MCF 10A (cell line): Measurements from ENCODE around the gene STAT6. TPM values are rescaled to one million over a fixed set of nuclear protein-coding genes. Genes with fewer than 3 reads are reported as not detected.

ENCODE experiments used
- BruUV-seq: library from RNA; stranded (reverse); fragments of 400-500 nt; replicated peaks from 2 replicates; lab custom pipeline; 2021; lab: Mats Ljungman, UMichigan
- CTCF ChIA-PET: fragments of 300-600 bp; sonication (Branson Sonifier 250); formaldehyde crosslinking; extraction: SDS; loops from one replicate; lab custom pipeline; 2021; ENCODE audit warnings: antibody characterized with exemption, inconsistent platforms; lab: Yijun Ruan, JAX
- POLR2A ChIA-PET: fragments of 300-600, 350-650 bp; sonication (Branson Sonifier 250); formaldehyde crosslinking; extraction: SDS; loops from one replicate; lab custom pipeline; 2020; ENCODE audit warnings: antibody characterized with exemption, inconsistent platforms; lab: Yijun Ruan, JAX
- DNase-seq: peaks from one replicate; pipeline ENCODE4 v3.0.0-alpha.2; 2018; ENCODE audit not compliant: unreplicated experiment
- H3K27ac Mint-ChIP-seq: one replicate; pipeline ENCODE4 v1.8.0; 2022; ENCODE audit warnings: mild to moderate bottlenecking, low read depth, mixed read lengths; ENCODE audit not compliant: unreplicated experiment
- H3K27me3 Mint-ChIP-seq: one replicate; pipeline ENCODE4 v1.8.0; 2022; ENCODE audit warnings: mixed read lengths; ENCODE audit not compliant: insufficient read depth, unreplicated experiment
- H3K36me3 Mint-ChIP-seq: one replicate; pipeline ENCODE4 v1.8.0; 2022; ENCODE audit warnings: mild to moderate bottlenecking, moderate library complexity, mixed read lengths; ENCODE audit not compliant: insufficient read depth, unreplicated experiment
- H3K4me1 Mint-ChIP-seq: one replicate; pipeline ENCODE4 v1.8.0; 2022; ENCODE audit warnings: mixed read lengths; ENCODE audit not compliant: insufficient read depth, unreplicated experiment
- H3K4me3 Mint-ChIP-seq: one replicate; pipeline ENCODE4 v1.8.0; 2022; ENCODE audit warnings: mild to moderate bottlenecking, moderate library complexity, mixed read lengths; ENCODE audit not compliant: unreplicated experiment
- H3K9me3 Mint-ChIP-seq: one replicate; pipeline ENCODE4 v1.8.0; 2022; ENCODE audit warnings: mixed read lengths; ENCODE audit not compliant: unreplicated experiment
- intact Hi-C: fragments of 100-400 bp; cut with micrococcal nuclease; formaldehyde crosslinking; loops from 2 replicates; pipeline ENCODE4 v1.14.1; 2022
- total RNA-seq: library from RNA; stranded (reverse); gene quantifications from 2 replicates; pipeline ENCODE4 v1.2.3, GENCODE V29; 2022
- TF ChIP-seq, protein P1 (sequence below): fragments of 200-600 bp; IDR thresholded peaks from one replicate; pipeline ENCODE4 v1.8.0; 2022; ENCODE audit warnings: antibody characterized with exemption, mild to moderate bottlenecking; ENCODE audit not compliant: unreplicated experiment

STAT6 gene
- total RNA-seq, 1 experiment from 2014 or later, result 99.7 TPM

DNA sequence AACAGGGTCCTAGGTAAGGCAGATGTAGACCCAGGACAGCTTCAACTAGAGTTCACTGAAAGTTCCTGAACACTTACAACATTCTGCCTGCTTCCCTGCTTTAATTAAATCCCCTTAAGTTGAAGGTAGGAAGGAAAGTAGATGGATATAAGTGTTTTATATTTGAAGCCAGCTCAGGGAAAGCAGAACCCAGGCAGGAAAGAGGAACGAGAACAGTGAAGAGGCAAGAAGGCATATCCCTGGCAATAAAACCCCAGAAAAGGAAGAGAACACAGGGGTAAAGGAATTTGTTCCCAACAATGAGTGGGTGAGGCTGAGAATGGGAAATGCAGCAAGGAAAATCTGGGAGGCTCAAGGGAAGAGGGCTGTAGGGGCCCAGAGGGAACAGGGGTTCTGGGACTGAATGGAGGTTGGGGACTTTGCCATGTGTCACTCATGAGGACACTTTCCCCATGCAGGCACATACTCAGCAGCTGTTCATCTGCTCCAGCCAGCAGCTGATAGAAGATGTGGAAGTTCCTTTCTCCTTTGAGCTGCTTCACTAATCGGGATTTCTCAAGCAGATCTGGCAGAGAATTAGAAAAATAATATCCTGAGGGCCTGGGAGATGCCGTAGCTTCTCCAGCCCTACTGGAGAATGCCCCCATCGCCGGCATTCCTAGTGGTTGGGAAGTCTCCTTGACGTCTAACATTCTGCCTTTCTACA lies 64.9 kb downstream of the STAT6 start:
- ChIA-PET POLR2A (interaction anchor here (0.7 kb wide), 1 partner anchor 57 kb away, joined by 3 read pairs; no protein-coding TSS in a partner anchor), CTCF (interaction anchor here (6.9 kb wide), 1 partner anchor 14 kb away, joined by 82 read pairs; no protein-coding TSS in a partner anchor)
- no peaks in the 10 kb centered on the region for H3K36me3 Mint-ChIP-seq
- no TSS peak for BruUV-seq
- TF ChIP-seq, protein P1, sequence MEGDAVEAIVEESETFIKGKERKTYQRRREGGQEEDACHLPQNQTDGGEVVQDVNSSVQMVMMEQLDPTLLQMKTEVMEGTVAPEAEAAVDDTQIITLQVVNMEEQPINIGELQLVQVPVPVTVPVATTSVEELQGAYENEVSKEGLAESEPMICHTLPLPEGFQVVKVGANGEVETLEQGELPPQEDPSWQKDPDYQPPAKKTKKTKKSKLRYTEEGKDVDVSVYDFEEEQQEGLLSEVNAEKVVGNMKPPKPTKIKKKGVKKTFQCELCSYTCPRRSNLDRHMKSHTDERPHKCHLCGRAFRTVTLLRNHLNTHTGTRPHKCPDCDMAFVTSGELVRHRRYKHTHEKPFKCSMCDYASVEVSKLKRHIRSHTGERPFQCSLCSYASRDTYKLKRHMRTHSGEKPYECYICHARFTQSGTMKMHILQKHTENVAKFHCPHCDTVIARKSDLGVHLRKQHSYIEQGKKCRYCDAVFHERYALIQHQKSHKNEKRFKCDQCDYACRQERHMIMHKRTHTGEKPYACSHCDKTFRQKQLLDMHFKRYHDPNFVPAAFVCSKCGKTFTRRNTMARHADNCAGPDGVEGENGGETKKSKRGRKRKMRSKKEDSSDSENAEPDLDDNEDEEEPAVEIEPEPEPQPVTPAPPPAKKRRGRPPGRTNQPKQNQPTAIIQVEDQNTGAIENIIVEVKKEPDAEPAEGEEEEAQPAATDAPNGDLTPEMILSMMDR, result no peak
- H3K27ac Mint-ChIP-seq, result no peak overlapping the region
- intact Hi-C loops, result no loop called here
- H3K27me3 Mint-ChIP-seq, result peaks cover 33% of the 10 kb centered on the region
- DNase-seq, result no peak
- no peaks in the 10 kb centered on the region for H3K4me1 Mint-ChIP-seq
- no peaks in the 10 kb centered on the region for H3K9me3 Mint-ChIP-seq
- no peak overlapping the region for H3K4me3 Mint-ChIP-seq

Other genes with a start within 250 kb of the STAT6 start
- gene SDR9C7, start 177.0 kb downstream of the STAT6 start, total RNA-seq, result not detected in 2 replicates
- gene RDH16, start 153.8 kb downstream of the STAT6 start, total RNA-seq, result 0.10 and 0.16 TPM in 2 replicates
- gene ZBTB39, start 104.8 kb downstream of the STAT6 start, total RNA-seq, result 5.2 and 6.2 TPM in 2 replicates
- gene TAC3, start 94.8 kb downstream of the STAT6 start, total RNA-seq, result not detected in 2 replicates
- gene MYO1A, start 61.2 kb downstream of the STAT6 start, total RNA-seq, result 0.12 and 0.42 TPM in 2 replicates
- gene NEMP1, start 32.6 kb downstream of the STAT6 start, total RNA-seq, result 17.5 and 22.5 TPM in 2 replicates
- 25.8 and 30.6 TPM in 2 replicates for gene NAB2, start 22.2 kb downstream of the STAT6 start, total RNA-seq
- gene LRP1, start 17.1 kb upstream of the STAT6 start, total RNA-seq, result 18.9 and 25.3 TPM in 2 replicates
- not detected in 2 replicates for gene LRP1-AS, start 36.3 kb upstream of the STAT6 start, total RNA-seq
- gene NXPH4, start 105.4 kb upstream of the STAT6 start, total RNA-seq, result 2.2 and 2.8 TPM in 2 replicates
- 375 and 421 TPM in 2 replicates for gene SHMT2, start 118.3 kb upstream of the STAT6 start, total RNA-seq
- 2.5 and 2.8 TPM in 2 replicates for gene STAC3, start 139.8 kb upstream of the STAT6 start, total RNA-seq